ENCODE measurements around the gene ADGRD1.
"Not testable (repeated sequence)": the region's sequence is repeated elsewhere in the genome, so short reads cannot be mapped to it uniquely, and the experiment has no call there.

Gene ADGRD1

GRCh38 chr12:131128556-131128955, 174.8 kb downstream of the ADGRD1 start:
- Mint-ChIP-seq H3K27ac (no peak overlapping the region), H3K27me3 (ENCODE audit: low read depth) (no peaks in the 10 kb centered on the region), H3K9me3 (peaks cover 6% of the 10 kb centered on the region), H3K36me3 (ENCODE audit: low read depth) (no peaks in the 10 kb centered on the region), H3K4me1 (ENCODE audit: low read depth) (peaks cover 1% of the 10 kb centered on the region), H3K4me3 (no peak overlapping the region)

GRCh38 chr12:131128966-131129619, 175.4 kb downstream of the ADGRD1 start:
- H3K27ac Mint-ChIP-seq; H3K36me3 Mint-ChIP-seq (ENCODE audit: low read depth): not testable (repeated sequence)

GRCh38 chr12:131129839-131130238, 176.1 kb downstream of the ADGRD1 start:
- Mint-ChIP-seq H3K4me1 (ENCODE audit: low read depth) (peaks cover 1% of the 10 kb centered on the region), H3K36me3 (ENCODE audit: low read depth) (no peaks in the 10 kb centered on the region), H3K27me3 (ENCODE audit: low read depth) (no peaks in the 10 kb centered on the region), H3K4me3 (no peak overlapping the region), H3K27ac (no peak overlapping the region), H3K9me3 (peaks cover 6% of the 10 kb centered on the region)

More at GRCh38 chr12:131128966-131129619, 175.4 kb downstream of the ADGRD1 start:
- not testable (repeated sequence) for H3K4me1 Mint-ChIP-seq (ENCODE audit: low read depth); H3K27me3 Mint-ChIP-seq (ENCODE audit: low read depth); H3K9me3 Mint-ChIP-seq; H3K4me3 Mint-ChIP-seq

GRCh38 chr12:131130311-131130911, 176.7 kb downstream of the ADGRD1 start:
- H3K4me1 Mint-ChIP-seq (ENCODE audit: low read depth): peaks cover 1% of the 10 kb centered on the region
- H3K9me3 Mint-ChIP-seq: peaks cover 6% of the 10 kb centered on the region
- no peaks in the 10 kb centered on the region for H3K36me3 Mint-ChIP-seq (ENCODE audit: low read depth)
- no peaks in the 10 kb centered on the region for H3K27me3 Mint-ChIP-seq (ENCODE audit: low read depth)
- no peak overlapping the region for H3K27ac Mint-ChIP-seq
- no peak overlapping the region for H3K4me3 Mint-ChIP-seq

GRCh38 chr12:131131077-131131807, 177.5 kb downstream of the ADGRD1 start:
- Mint-ChIP-seq H3K4me3 (no peak overlapping the region), H3K27ac (no peak overlapping the region), H3K36me3 (ENCODE audit: low read depth) (no peaks in the 10 kb centered on the region), H3K9me3 (peaks cover 6% of the 10 kb centered on the region), H3K4me1 (ENCODE audit: low read depth) (peaks cover 1% of the 10 kb centered on the region), H3K27me3 (ENCODE audit: low read depth) (no peaks in the 10 kb centered on the region)

- Mint-ChIP-seq H3K27ac (no peak overlapping the region), H3K9me3 (peaks cover 6% of the 10 kb centered on the region), H3K4me3 (no peak overlapping the region), H3K4me1 (ENCODE audit: low read depth) (peaks cover 1% of the 10 kb centered on the region), H3K27me3 (ENCODE audit: low read depth) (no peaks in the 10 kb centered on the region), H3K36me3 (ENCODE audit: low read depth) (no peaks in the 10 kb centered on the region)
These were observed 178.1 kb downstream of the ADGRD1 start for GRCh38 chr12:131131808-131132117.

GRCh38 chr12:131132118-131132892, 178.6 kb downstream of the ADGRD1 start:
- Mint-ChIP-seq H3K36me3 (ENCODE audit: low read depth) (no peaks in the 10 kb centered on the region), H3K27ac (no peak overlapping the region), H3K27me3 (ENCODE audit: low read depth) (no peaks in the 10 kb centered on the region), H3K4me3 (no peak overlapping the region), H3K9me3 (peaks cover under 1% of the 10 kb centered on the region), H3K4me1 (ENCODE audit: low read depth) (peaks cover 1% of the 10 kb centered on the region)

GRCh38 chr12:131133015-131133905, 179.6 kb downstream of the ADGRD1 start:
- Mint-ChIP-seq H3K27ac (no peak overlapping the region), H3K4me3 (no peak overlapping the region), H3K9me3 (no peaks in the 10 kb centered on the region), H3K27me3 (ENCODE audit: low read depth) (no peaks in the 10 kb centered on the region), H3K36me3 (ENCODE audit: low read depth) (no peaks in the 10 kb centered on the region), H3K4me1 (ENCODE audit: low read depth) (peaks cover 1% of the 10 kb centered on the region)

GRCh38 chr12:131133994-131134393, 180.3 kb downstream of the ADGRD1 start:
- Mint-ChIP-seq H3K9me3 (no peaks in the 10 kb centered on the region), H3K36me3 (ENCODE audit: low read depth) (no peaks in the 10 kb centered on the region), H3K4me3 (no peak overlapping the region), H3K27me3 (ENCODE audit: low read depth) (no peaks in the 10 kb centered on the region), H3K4me1 (ENCODE audit: low read depth) (peaks cover 1% of the 10 kb centered on the region), H3K27ac (no peak overlapping the region)

- Mint-ChIP-seq H3K27me3 (ENCODE audit: low read depth) (no peaks in the 10 kb centered on the region), H3K9me3 (no peaks in the 10 kb centered on the region), H3K36me3 (ENCODE audit: low read depth) (no peaks in the 10 kb centered on the region)
These were observed 181.0 kb downstream of the ADGRD1 start for GRCh38 chr12:131134523-131135310.

GRCh38 chr12:131135311-131135785, 181.6 kb downstream of the ADGRD1 start:
- no peaks in the 10 kb centered on the region for H3K27me3 Mint-ChIP-seq (ENCODE audit: low read depth)
- H3K27ac Mint-ChIP-seq: no peak overlapping the region
- no peaks in the 10 kb centered on the region for H3K36me3 Mint-ChIP-seq (ENCODE audit: low read depth)
- no peaks in the 10 kb centered on the region for H3K4me1 Mint-ChIP-seq (ENCODE audit: low read depth)
- no peak overlapping the region for H3K4me3 Mint-ChIP-seq
- no peaks in the 10 kb centered on the region for H3K9me3 Mint-ChIP-seq

More at GRCh38 chr12:131134523-131135310, 181.0 kb downstream of the ADGRD1 start:
- no peak overlapping the region for H3K4me3 Mint-ChIP-seq
- no peaks in the 10 kb centered on the region for H3K4me1 Mint-ChIP-seq (ENCODE audit: low read depth)
- no peak overlapping the region for H3K27ac Mint-ChIP-seq

- H3K4me1 Mint-ChIP-seq (ENCODE audit: low read depth): no peaks in the 10 kb centered on the region
- no peaks in the 10 kb centered on the region for H3K27me3 Mint-ChIP-seq (ENCODE audit: low read depth)
- H3K27ac Mint-ChIP-seq: no peak overlapping the region
- H3K36me3 Mint-ChIP-seq (ENCODE audit: low read depth): no peaks in the 10 kb centered on the region
- no peak overlapping the region for H3K4me3 Mint-ChIP-seq
- H3K9me3 Mint-ChIP-seq: no peaks in the 10 kb centered on the region
These were observed 182.3 kb downstream of the ADGRD1 start for GRCh38 chr12:131135786-131136538.

GRCh38 chr12:131136539-131136872, 182.8 kb downstream of the ADGRD1 start:
- Mint-ChIP-seq H3K4me1 (ENCODE audit: low read depth) (no peaks in the 10 kb centered on the region), H3K4me3 (no peak overlapping the region), H3K27me3 (ENCODE audit: low read depth) (no peaks in the 10 kb centered on the region), H3K9me3 (no peaks in the 10 kb centered on the region), H3K27ac (no peak overlapping the region), H3K36me3 (ENCODE audit: low read depth) (no peaks in the 10 kb centered on the region)
